Nephron progenitor cell (in vitro differentiated cells): ENCODE measurements around the gene ROBO2.

Experiments used
- DNase-seq: peaks from one replicate; pipeline ENCODE4 v3.0.0; 2021
- H3K27ac Mint-ChIP-seq: 2 replicates; pipeline ENCODE4 v1.8.0; 2021; ENCODE audit warnings: mild to moderate bottlenecking, moderate library complexity, mixed read lengths
- H3K27me3 Mint-ChIP-seq: 2 replicates; pipeline ENCODE4 v1.8.0; 2021; ENCODE audit warnings: mild to moderate bottlenecking, low read depth, mixed read lengths; ENCODE audit not compliant: poor library complexity
- H3K36me3 Mint-ChIP-seq: 2 replicates; pipeline ENCODE4 v1.8.0; 2021; ENCODE audit warnings: low read depth, mixed read lengths
- H3K4me1 Mint-ChIP-seq: 2 replicates; pipeline ENCODE4 v1.8.0; 2021; ENCODE audit warnings: mixed read lengths
- H3K4me3 Mint-ChIP-seq: 2 replicates; pipeline ENCODE4 v1.8.0; 2021; ENCODE audit warnings: mild to moderate bottlenecking, moderate library complexity, mixed read lengths
- H3K9me3 Mint-ChIP-seq: 2 replicates; pipeline ENCODE4 v1.8.0; 2021; ENCODE audit warnings: mild to moderate bottlenecking, moderate library complexity, mixed read lengths
- CTCF ChIP-seq: fragments of 200-600 bp; sonication (generic); IDR thresholded peaks from 2 replicates; pipeline ENCODE4 v1.5.0; 2021; ENCODE audit warnings: antibody characterized with exemption

ROBO2 gene

GRCh38 chr3:77342027-77342426 is 302.1 kb downstream of the ROBO2 start:
- H3K27me3 Mint-ChIP-seq = no peaks in the 10 kb centered on the region
- no peak overlapping the region for H3K4me3 Mint-ChIP-seq
- TF ChIP-seq CTCF = no peak
- H3K9me3 Mint-ChIP-seq = no peaks in the 10 kb centered on the region
- no peak overlapping the region for H3K27ac Mint-ChIP-seq
- no peaks in the 10 kb centered on the region for H3K36me3 Mint-ChIP-seq
- no peak for DNase-seq
- no peaks in the 10 kb centered on the region for H3K4me1 Mint-ChIP-seq

- no peak for TF ChIP-seq CTCF
- no peaks in the 10 kb centered on the region for H3K27me3 Mint-ChIP-seq
- H3K36me3 Mint-ChIP-seq = no peaks in the 10 kb centered on the region
- H3K4me1 Mint-ChIP-seq = no peaks in the 10 kb centered on the region
- H3K4me3 Mint-ChIP-seq = no peak overlapping the region
- no peak overlapping the region for H3K27ac Mint-ChIP-seq
- DNase-seq = no peak
- H3K9me3 Mint-ChIP-seq = no peaks in the 10 kb centered on the region
These were observed 302.8 kb downstream of the ROBO2 start for GRCh38 chr3:77342688-77343087.

- no peaks in the 10 kb centered on the region for H3K27me3 Mint-ChIP-seq
- no peak overlapping the region for H3K27ac Mint-ChIP-seq
- peaks cover 6% of the 10 kb centered on the region for H3K4me1 Mint-ChIP-seq
- no peak overlapping the region for H3K4me3 Mint-ChIP-seq
- DNase-seq = no peak
- H3K36me3 Mint-ChIP-seq = no peaks in the 10 kb centered on the region
- TF ChIP-seq CTCF = no peak
- H3K9me3 Mint-ChIP-seq = no peaks in the 10 kb centered on the region
These were observed 305.1 kb downstream of the ROBO2 start for GRCh38 chr3:77345009-77345408.

- DNase-seq = peak; percentile 27
- H3K4me1 Mint-ChIP-seq = peaks cover 11% of the 10 kb centered on the region
- H3K27me3 Mint-ChIP-seq = no peaks in the 10 kb centered on the region
- H3K36me3 Mint-ChIP-seq = no peaks in the 10 kb centered on the region
- peak; percentile 51 for TF ChIP-seq CTCF
- no peak overlapping the region for H3K4me3 Mint-ChIP-seq
- H3K27ac Mint-ChIP-seq = no peak overlapping the region
- no peaks in the 10 kb centered on the region for H3K9me3 Mint-ChIP-seq
These were observed 308.5 kb downstream of the ROBO2 start for GRCh38 chr3:77348244-77348855.

GRCh38 chr3:77354958-77355357 is 315.1 kb downstream of the ROBO2 start:
- Mint-ChIP-seq H3K4me1 (peaks cover 15% of the 10 kb centered on the region), H3K4me3 (no peak overlapping the region), H3K27me3 (no peaks in the 10 kb centered on the region), H3K36me3 (no peaks in the 10 kb centered on the region), H3K9me3 (no peaks in the 10 kb centered on the region), H3K27ac (no peak overlapping the region)
- TF ChIP-seq CTCF = no peak
- no peak for DNase-seq

- Mint-ChIP-seq H3K4me3 (no peak overlapping the region), H3K9me3 (peaks cover 9% of the 10 kb centered on the region), H3K27ac (no peak overlapping the region), H3K4me1 (peaks cover 23% of the 10 kb centered on the region), H3K27me3 (peaks cover 2% of the 10 kb centered on the region), H3K36me3 (peaks cover 9% of the 10 kb centered on the region)
- DNase-seq = no peak
- TF ChIP-seq CTCF = no peak
These were observed 323.0 kb downstream of the ROBO2 start for GRCh38 chr3:77362936-77363335.
